NCI-H146 treated with DMSO at 0.1 percent for 48 hours (cell line): ENCODE measurements around the gene RAB35.

Experiments used
- DNase-seq: peaks from one replicate; lab custom pipeline; 2025; ENCODE audit not compliant: unreplicated experiment; lab: John Stamatoyannopoulos, UW

RAB35 gene

GRCh38 chr12:120116441-120116791, at the start of gene RAB35:
Gene RAB35 (minus strand): TSS chr12:120116753. CDS start chr12:120116650, 103 bp downstream.
- DNase-seq: no peak

- DNase-seq: no peak
Observed at GRCh38 chr12:120164293-120164692, 47.7 kb upstream of the RAB35 start.

DNA sequence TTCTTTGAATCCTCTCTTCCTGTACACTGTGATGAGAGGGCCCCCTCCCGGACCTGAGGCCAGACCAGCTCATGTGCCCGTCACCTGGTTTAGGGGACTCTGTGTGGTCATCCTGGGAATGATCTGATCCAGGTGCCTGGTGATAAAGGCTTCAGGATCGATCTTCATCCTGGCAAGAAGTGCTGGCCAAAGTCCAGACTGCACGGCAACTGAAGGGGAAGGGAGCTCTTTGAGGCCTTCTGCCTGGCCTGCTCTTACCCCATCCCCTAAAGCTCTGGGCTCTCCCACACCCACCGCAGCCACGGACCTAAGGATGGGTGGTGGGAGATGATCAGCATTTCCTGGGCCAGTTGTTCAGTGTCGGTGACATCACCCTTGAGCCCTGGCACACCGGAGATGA, 46.2 kb upstream of the RAB35 start:
- DNase-seq: no peak

DNA sequence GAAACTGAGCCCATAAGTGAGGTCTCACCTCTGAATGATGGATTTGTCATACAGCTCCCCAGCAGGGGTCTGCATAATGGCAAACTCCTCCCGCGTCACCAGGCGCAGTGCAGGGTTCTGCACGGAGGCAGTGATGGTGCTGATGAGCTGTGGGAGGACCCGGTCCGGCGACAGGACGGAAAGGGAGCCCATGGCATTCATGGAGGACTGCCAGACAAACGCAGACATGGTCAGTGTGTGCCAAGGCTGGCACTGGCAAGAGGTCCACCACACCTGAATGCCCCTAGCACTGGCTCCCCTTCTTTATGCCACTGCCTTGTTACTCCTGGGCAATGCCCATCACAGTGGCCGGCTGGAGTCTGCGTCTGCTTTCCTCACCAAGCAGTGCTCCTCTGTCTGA, 45.3 kb upstream of the RAB35 start:
- DNase-seq: no peak

GRCh38 chr12:120159509-120160237, 43.1 kb upstream of the RAB35 start:
- no peak for DNase-seq

- DNase-seq: no peak
Observed at GRCh38 chr12:120158351-120158750, 41.8 kb upstream of the RAB35 start.

DNA sequence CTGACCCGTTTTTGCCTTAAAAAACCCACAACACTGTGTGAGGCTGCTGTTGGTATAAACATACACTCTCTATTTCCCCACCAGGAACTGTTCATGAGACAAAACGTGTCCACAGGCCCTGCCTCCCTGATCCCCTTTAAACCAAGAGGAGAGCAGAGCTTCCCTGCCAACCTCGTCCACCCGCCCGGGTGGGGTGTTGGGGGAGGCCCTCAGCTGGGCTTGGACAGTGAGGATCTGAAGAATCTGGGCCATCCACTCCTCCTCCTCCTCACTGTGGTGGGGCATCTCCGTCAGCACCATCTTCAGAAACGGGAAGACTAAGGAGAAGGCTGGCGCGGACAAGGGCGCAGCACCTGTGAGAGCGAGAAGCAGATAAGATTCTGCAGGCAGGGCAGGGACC, 41.1 kb upstream of the RAB35 start:
- no peak for DNase-seq

- DNase-seq: no peak
Observed at GRCh38 chr12:120156315-120157259, 40.0 kb upstream of the RAB35 start.

DNA sequence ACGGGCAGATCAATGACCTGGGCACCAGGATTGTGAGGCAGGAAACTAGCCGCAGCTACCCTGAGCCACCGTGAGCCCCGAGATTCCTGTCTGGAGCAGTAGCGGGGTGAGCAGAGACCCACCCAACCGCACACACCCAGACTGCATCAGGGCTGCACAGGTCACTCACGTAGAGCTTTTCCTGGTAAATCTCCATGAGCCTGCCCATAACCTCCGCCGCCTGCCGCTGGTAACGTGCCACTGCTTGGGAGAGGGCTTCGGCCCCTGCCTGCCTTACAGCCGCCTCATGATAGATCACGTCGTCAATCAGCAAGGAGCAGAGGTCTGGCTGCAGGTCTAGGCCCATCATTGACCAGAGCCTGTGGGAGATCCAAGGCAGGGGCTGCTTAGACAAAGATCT, 38.5 kb upstream of the RAB35 start:
- no peak for DNase-seq

DNA sequence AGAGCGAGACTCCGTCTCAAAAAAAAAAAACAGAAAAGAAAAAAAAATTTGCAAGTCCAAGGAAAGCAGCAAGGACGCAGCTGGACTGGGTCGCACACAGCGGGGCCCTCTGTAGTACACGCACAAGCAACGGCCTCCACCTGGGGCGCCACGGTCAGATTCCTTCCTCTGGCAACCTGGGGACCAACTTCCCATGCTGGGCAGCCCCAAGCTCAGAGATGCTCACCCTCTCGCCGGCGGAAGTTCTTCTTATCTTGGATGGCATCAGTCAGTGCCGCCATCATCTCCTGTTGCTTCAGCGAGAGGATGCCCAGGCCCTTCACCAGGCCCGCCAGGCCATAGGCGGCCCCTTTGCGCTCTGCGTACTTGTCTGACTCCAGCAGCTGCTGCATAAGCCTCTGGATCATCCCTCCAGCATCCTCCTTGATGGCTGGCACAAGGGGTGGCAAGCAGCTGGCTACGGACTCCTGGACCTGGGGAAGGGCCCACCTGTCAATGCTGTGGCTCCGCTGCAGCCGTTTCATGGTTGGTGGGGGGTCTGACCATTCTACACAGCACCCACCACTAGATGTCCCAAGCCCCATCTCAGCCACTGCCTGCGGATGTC, 34.5 kb upstream of the RAB35 start:
- no peak for DNase-seq

- no peak for DNase-seq
Observed at GRCh38 chr12:120148011-120148410, 31.5 kb upstream of the RAB35 start.

DNA sequence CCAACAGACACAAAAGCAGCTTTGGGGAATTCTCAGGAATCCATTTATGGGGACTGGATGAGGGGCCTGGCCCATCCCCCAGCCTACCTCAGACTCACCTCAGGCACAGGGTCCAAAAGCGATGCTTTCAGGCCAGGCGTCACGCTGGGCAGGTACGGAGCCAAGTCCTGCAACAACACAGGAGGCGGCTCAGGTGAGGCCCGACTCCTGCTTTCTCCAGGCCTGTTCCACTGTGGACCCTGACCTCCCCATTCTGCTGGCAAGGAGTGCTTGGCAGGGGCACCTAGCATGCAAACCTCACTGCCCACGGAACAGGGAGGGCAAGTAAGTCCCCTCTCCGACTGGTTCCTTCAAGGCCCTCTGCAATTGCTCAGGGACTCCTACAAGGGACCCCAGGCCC, 28.6 kb upstream of the RAB35 start:
- no peak for DNase-seq

DNA sequence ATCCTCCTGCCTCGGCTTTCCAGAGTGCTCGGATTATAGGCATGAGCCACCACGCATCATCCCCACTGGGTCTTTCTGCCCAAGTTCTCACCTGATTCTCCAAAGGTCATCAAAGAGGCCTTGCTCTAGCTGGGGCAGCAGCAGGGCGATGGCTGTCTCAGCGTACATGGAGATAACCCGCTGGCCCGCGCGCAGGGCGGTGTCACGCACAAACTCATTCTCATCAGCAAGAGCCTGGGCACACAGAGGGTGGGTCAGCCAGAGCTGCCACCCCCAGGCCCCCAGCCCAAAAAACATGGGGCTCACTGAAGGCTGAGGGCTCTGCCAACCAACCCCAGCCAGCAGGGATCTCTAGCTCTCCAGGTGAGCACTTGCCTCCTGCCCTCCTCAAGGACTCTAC, 27.7 kb upstream of the RAB35 start:
- no peak for DNase-seq

DNA sequence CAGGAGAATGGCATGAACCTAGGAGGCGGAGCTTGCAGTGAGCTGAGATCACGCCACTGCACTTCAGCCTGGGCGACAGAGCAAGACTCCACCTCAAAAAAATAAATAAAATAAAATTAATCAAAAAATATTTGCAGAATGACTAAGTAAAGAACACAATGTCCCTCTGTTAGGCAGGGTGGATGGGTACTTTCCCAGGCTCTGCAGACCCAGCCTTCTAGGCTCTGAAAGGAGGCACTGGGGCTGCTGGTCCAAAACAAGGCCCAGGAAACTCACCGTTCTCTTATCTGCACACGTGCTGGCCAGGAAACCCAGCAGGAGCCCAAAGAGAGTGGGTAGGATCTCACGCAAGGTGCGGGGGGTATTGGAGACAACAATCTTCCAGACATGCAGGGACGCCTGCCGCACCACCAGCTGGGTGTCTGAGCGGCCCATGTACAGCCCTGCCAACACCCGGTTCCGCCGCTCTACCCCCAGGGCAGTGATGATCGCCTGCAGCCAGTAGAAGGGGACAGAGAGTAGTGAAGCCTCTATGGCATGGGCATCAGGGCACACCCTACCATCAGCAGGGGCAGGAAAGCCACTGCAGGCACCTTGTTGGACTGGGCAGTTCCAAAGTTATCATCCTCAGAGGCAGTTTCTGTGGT, 25.8 kb upstream of the RAB35 start:
- DNase-seq: no peak

DNA sequence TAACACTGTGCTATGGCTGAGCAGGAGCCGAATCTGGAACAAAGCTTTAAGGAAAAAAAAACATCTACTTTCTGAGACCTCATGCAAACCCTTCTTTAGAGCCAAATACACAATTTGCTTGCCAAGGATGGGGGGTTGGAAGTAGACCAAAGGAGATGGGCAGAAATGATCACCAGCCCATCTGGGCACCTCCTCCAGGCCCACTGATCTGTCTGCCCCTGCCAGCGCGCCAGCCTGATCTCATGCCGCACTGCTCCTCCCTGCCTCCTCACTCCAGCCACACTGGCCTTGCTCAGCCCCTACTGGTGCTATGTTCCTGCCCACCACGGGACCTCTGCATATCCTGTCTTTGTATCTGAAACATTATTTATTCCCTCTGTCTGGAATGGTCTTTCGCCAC, 24.8 kb upstream of the RAB35 start:
- DNase-seq: no peak

- DNase-seq: no peak
Observed at GRCh38 chr12:120140603-120141002, 24.1 kb upstream of the RAB35 start.

DNA sequence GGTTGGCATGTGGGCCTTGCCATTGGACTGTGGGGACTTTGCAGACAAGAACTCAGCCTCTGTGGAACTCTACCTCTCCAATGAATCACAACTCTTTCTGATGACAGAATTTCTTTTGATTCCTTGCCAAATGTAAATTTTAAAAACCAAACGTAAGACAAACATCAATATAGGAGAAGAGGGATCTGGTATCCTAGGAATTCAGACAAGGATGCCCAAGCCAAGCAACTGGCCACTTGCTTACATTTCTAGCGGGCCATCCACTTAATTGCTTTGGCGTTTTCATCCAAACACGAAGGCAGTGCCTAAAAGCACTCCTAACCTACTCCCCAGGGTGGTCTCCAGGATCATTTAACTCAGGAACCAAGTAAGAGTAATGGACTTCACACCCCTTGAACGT, 23.4 kb upstream of the RAB35 start:
- no peak for DNase-seq

DNA sequence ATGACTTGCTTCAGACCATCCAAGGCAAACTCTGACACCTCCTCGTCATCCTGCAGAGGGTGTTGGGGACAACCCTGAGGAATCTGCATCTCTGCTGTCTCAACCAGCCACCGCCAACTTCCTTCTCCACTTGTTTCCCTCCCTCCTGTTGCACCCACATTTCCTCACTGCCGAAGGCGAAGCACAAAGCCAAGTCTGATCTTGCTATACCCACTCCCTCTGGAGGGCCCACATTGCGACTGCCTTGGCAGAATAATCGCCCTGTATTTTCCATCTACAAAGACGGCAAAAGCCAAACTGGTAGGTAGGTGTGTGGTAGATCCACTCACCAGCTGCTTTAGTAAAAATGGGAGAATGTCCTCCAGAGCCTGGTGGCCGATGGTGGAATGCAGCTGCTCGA, 21.8 kb upstream of the RAB35 start:
- no peak for DNase-seq

GRCh38 chr12:120137833-120138232, 21.3 kb upstream of the RAB35 start:
- no peak for DNase-seq

DNA sequence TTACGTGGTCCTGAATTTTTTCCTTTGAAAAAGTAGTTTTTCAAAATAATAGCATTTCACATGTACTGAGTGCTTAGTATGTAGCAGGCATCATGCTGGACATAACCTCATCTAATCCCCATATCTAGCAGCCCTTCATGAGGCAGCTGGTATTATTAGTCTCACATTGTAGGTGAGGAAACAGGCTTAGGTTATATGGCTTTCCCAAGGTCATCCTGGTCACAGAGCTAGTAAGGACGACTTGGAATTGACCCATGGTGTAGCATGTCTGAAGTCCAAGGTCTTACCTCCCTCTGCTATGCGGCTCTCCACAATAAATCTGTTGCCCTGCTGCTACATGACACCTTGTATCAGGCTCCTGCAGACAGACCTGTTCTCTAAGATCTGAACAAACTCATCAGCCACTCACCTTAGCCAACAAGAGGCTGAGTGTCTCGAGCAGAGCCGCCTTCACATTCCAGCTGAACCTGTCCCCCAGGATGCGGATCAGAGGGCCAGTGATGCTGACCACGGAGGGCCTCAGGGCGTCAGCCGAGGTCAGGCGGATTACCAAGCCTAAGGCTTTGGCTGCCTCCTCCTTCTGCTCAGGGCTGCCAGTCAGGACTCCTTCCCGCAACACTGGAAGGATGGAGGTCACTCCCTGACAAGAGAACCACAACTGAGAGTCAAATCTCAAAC, 19.7 kb upstream of the RAB35 start:
- no peak for DNase-seq
